PC-9 (cell line): ENCODE results near the gene DIDO1. TPM values are rescaled to one million over a fixed set of nuclear protein-coding genes. Genes with fewer than 3 reads are reported as not detected.

ENCODE experiments used
- total RNA-seq: library from RNA; stranded (reverse); gene quantifications from 2 replicates; pipeline ENCODE4 v1.2.3, GENCODE V29; 2021

DIDO1 gene
- total RNA-seq, 1 experiment from 2014 or later: 61.4 TPM

Other genes with a start within 250 kb of the DIDO1 start
- 0.98 and 1.3 TPM in 2 replicates for gene NTSR1, start 217.7 kb downstream of the DIDO1 start, total RNA-seq
- gene MRGBP, start 130.0 kb downstream of the DIDO1 start, total RNA-seq: 27.8 and 30.2 TPM in 2 replicates
- 57.4 and 65.0 TPM in 2 replicates for gene OGFR, start 121.7 kb downstream of the DIDO1 start, total RNA-seq
- gene COL9A3, start 109.5 kb downstream of the DIDO1 start, total RNA-seq: 8.3 and 8.5 TPM in 2 replicates
- gene TCFL5, start 64.7 kb downstream of the DIDO1 start, total RNA-seq: 29.3 and 35.4 TPM in 2 replicates
- gene GID8, start 11.6 kb upstream of the DIDO1 start, total RNA-seq: 45.7 and 49.7 TPM in 2 replicates
- gene SLC17A9, start 26.2 kb upstream of the DIDO1 start, total RNA-seq: 0.20 and 0.22 TPM in 2 replicates
- not detected in 2 replicates for gene BHLHE23, start 80.5 kb upstream of the DIDO1 start, total RNA-seq